DMS153 treated with DMSO at 0.1 percent for 48 hours (cell line): ENCODE data around the gene CTF1.

Experiments
- DNase-seq: peaks from one replicate; lab custom pipeline; 2025; ENCODE audit not compliant: unreplicated experiment; lab: John Stamatoyannopoulos, UW

Gene CTF1

GRCh38 chr16:30907064-30907463 is 10.7 kb downstream of the CTF1 start:
- DNase-seq = no peak

- no peak for DNase-seq
Measured at GRCh38 chr16:30910427-30911029, 14.1 kb downstream of the CTF1 start.

DNA sequence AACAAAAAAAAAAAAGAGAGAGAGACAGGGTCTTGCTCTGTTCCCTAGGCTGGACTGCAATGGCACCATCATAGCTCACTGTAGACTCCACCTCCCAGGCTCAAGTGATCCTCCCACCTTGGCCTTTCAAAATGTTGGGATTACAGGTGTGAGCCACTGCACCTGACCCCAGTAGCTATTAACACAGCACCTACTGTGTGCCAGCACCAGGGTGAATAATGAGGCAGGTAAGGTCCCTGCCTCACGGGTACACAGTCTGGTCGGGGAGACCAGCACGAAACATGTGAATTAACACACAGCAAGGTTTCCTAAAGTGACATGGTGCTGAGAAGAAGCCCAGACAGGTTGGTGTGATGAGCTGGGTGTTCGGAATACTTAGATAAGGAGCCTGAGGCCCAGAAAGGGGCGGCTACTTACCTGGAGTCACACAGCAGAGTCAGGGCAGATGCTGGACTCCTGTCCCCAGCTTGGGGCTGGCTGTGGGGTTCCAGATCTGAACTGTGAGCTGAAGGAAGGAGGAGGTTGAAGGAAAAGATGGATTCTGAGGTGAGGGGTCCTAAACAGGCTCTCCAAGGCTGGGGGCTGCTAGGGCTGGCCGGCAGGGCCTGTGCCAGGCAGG is 16.5 kb downstream of the CTF1 start:
- no peak for DNase-seq

- DNase-seq = no peak
Measured at GRCh38 chr16:30914830-30915229, 18.4 kb downstream of the CTF1 start.

DNA sequence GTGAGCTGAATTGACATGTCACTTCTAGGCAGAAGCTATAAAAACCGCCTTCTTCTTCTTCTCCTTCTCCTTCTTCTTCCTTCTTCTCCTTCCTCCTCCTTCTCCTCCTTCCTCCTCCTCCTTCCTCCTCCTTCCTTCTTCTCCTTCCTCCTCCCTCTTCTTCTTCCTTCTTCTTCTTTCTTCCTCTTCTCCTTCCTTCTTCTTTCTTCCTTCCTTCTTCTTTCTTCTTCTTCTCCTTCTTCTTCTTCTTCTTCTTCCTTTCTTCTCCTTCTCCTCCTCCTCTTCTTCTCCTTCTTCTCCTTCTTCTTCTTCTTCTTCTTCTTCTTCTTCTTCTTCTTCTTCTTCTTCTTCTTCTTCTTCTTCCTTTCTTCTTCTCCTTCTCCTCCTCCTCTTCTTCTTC is 22.2 kb downstream of the CTF1 start:
- DNase-seq = no peak

DNA sequence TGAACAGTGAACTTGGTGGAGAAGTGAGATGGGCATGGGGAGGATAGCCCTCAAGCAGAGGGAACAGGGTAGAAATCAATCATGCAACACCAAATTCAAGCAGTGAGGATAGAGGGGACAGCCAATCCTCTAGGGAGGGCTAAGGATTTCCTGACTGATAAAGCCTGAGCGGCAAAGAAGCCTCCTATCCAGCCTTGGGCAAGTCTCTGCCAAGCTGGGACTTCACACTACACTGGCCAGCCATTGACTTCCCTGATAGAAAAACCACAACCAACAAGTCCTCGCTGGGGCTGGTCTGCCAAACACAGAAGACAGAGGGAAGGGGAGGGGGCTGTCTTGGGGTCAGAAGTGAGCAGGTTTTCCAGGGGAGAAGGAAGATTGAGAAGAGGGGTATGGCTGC is 24.5 kb downstream of the CTF1 start:
- no peak for DNase-seq

GRCh38 chr16:30921459-30921747 is 25.0 kb downstream of the CTF1 start:
- no peak for DNase-seq

DNA sequence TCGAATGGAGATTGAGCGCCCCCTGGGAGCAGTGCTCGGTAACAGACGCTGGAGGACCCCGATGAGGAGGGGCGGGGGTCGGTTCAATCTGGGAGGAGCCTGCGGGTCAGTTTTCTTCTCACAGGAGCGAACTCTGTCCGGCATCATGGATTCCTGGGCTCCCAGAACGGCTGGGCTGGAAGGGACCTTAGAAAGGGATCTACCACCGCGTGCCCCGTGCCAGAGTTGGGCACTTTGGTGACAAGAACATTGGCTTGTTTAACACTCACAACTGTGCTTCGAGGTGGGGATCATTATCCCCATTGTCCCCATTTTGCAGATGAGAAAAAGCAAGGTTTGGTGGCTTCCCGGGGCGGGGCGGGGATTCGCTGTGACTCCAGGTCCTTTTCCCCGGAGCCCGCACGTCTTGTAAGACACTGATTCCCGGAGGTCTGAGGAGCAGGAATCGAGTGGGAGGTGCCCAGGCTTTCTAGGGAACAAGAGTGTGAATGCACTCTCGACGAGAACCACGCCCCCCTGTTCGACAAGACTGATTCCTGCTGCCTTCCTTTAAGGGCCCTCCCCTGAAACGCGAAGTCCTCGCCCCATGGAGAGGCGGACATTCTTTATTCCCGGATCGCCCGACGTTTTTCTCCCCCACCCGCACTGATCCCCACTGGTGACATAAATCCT is 25.5 kb downstream of the CTF1 start:
- peak; percentile 90 for DNase-seq

DNA sequence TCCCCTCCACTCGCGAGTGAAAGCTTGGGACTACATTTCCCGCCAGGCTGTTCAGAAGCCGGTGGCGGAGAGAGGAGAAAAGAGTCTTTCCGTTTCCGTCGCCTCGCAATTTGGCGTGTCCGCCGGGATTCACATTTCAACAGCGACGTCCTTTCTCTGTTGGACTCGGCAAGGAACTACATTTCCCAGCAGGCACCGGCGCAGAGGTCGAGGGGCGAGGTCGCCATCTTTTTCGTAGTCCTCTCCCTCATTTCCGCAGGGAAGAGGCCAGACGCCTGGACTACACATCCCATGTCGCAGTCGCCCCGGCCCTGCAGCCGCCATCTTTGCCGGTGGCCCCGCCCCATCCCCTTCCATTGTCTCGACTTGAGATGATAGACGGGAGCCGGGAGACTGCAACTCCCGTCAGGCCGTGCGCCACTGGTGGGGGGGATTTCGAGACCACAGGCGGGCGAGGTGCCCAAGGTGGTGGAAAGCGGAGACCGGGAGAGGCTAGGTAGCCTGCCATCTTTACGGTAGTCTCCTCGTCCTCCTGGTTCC is 26.1 kb downstream of the CTF1 start:
- peak; percentile 98 for DNase-seq

DNA sequence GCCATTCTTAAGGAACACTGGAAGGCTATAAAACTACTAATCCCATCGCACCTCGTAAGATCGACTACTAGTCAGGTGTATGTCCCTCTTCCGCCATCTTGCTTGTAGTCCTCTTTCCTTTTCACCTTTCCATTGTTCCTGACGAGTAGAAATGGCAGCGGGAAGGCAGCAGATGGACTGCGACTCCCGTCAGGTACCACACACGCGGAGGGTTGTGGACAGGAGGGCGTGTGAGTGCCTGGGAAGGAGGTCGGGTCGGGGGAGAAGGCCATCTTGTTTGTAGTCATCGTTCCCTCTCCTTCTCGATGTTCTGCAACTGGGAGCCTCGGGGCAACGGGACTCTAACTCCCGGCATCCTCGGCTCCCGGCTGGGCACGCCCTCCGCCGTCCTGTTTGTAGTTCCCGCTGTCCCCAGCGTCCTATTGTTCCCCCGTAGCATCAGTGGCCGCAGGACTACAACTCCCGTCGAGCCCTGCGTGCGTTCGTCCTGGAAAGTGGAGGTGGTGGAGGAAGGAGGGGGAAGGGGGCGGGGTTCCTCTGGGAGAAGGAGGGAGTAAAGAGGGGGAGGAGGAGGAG is 26.6 kb downstream of the CTF1 start:
- peak; percentile 97 for DNase-seq

GRCh38 chr16:30923554-30924075 is 27.2 kb downstream of the CTF1 start, which contains the start of gene FBXL19:
Gene FBXL19 (plus strand): TSS chr16:30923572. CDS start chr16:30925755, 2,183 bp downstream.
- DNase-seq = no peak

DNA sequence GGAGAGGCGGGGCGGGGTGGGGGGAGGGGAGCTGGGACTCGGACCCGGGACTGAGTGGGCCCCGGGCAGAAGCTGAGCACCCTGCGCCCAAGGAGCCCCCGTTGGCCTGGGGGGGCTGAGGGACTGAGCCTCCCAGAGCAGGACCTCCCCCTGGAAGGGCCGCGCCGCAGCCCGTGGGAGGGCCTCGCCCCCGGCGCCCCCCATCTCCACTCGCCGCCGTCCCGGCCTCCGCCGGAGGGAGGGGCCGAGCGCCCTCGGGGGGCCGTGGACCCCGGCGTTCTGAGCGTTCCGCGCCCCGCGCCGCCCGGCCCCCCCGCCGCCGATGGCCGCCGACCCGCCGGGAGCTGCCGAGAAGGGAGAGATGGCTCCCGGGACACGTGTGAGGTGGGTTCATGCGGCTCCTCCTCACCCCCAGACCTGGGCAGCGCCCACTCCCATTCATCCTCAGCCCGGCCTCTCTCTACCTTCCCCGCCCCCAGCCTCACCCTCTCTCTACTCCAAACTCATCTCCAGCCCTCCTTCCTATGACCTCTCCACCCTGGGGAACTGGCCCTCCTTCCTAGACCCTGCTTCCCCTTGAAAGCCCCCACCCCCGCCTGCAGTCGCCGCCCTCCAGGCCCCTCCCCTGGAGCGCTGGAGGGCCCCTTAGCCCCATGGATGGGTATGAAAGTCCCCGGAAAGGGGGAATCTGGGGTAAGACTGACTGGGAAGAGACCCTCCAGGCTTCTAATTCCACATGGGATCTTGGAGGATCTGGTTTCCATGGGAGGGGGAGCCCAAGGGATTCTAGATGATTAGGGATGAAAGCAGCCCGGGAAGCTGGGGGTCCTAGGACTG is 27.9 kb downstream of the CTF1 start:
- DNase-seq = no peak

- DNase-seq = no peak
Measured at GRCh38 chr16:30924913-30925631, 28.7 kb downstream of the CTF1 start.

DNA sequence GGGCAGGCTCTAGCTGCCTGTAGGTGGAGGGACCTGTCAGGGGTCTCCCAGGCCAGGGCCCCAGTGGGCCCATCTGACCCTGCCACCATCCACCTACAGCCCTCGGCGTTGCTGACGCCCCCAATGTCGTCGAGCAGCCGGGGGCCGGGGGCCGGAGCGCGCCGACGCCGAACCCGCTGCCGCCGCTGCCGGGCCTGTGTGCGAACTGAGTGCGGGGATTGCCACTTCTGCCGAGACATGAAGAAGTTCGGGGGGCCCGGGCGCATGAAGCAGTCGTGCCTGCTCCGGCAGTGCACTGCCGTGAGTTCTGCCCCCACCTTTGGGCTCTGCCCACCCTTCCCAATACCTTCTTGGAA is 29.2 kb downstream of the CTF1 start:
- no peak for DNase-seq

DNA sequence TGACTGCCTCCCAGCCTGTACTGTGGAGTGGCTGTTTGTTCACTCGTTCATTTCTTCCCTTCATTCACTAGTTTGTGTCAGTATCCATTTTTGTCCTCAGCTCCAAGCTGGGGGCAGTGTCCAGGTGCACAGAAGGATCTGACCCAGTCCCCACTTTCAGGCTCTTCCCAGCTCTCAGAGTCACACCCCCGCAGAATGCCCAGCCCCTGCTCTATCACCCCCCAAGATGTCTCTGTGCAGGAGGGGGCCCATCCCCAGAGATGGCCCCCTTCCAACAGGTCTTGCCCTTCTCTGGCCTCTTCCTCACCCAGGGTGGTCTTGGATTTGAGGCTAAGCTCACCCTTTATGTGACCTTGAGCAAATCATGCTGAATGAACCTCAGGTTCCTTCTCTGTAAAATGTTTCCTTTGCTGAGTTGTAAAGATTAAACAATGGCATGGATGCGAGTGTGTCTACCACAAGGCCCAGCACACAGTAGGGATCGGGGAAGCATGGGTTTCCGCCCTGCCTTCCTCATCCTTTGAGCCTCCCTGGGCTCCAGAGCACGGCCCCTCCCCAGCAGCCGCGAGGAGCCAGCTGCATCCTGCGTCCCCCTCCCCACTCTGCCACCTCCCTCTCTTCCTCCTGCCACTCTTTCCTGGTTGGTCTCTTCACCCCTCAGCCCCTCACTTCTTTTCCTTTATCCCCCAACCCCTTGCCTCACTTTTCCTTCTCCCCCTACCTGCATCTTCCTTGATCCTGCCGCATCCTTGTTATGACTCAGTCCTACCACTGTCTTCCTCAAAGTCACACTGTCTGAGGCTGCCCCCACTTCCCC is 29.8 kb downstream of the CTF1 start:
- no peak for DNase-seq

- DNase-seq = no peak
Measured at GRCh38 chr16:30926937-30927788, 30.7 kb downstream of the CTF1 start.

GRCh38 chr16:30927789-30928378 is 31.5 kb downstream of the CTF1 start:
- DNase-seq = peak; percentile 90

- no peak for DNase-seq
Measured at GRCh38 chr16:30928390-30928789, 32.0 kb downstream of the CTF1 start.
